ENCODE data around the gene SDHAF4. TPM values are rescaled to one million over a fixed set of nuclear protein-coding genes. Genes with fewer than 3 reads are reported as not detected.

Gene SDHAF4
- total RNA-seq, 1 experiment from 2014 or later: 29.1 TPM

- intact Hi-C loops (cut with micrococcal nuclease; ENCODE audit: unreplicated experiment): no loop called here
- TF ChIP-seq EZH2 (IDR thresholded peaks at IDR 0.05; ENCODE audit: low read depth): no peak
- TF ChIP-seq CTCF (conservative IDR thresholded peaks at IDR 0.05): no peak
- DNase-seq: peak in 1 of 2 experiments; percentile 39
- H3K79me2 ChIP-seq (ENCODE audit: low read depth): no peaks in the 10 kb centered on the region
- H3K4me1 ChIP-seq (replicated peaks; ENCODE audit: insufficient read depth): no peaks in the 10 kb centered on the region
- H4K20me1 ChIP-seq (ENCODE audit: insufficient read depth): no peaks in the 10 kb centered on the region
- no TSS peak for BruUV-seq (replicated peaks)
- ChIA-PET POLR2A (ENCODE audit: unreplicated experiment) (no interaction called here), CTCF (no interaction called here)
- no peak overlapping the region for H2AFZ ChIP-seq
- no peaks in the 10 kb centered on the region for H3K36me3 ChIP-seq (ENCODE audit: low read depth)
- no peak overlapping the region for H3K4me3 ChIP-seq
- H3F3A ChIP-seq (ENCODE audit: insufficient read depth, low read depth): no peaks in the 10 kb centered on the region
- no peaks in the 10 kb centered on the region for H3K9me3 ChIP-seq (ENCODE audit: insufficient read depth, low read depth)
- no peak overlapping the region for H3K27ac ChIP-seq
- no peaks in the 10 kb centered on the region for H3K9me2 ChIP-seq (ENCODE audit: insufficient read depth)
- H3K4me2 ChIP-seq: no peak overlapping the region
- H3K27me3 ChIP-seq (ENCODE audit: insufficient read depth, low read depth): no peaks in the 10 kb centered on the region
Observed at GRCh38 chr6:70590400-70590799, 23.7 kb downstream of the SDHAF4 start.

GRCh38 chr6:70592391-70593117, 25.8 kb downstream of the SDHAF4 start:
- Histone ChIP-seq H4K20me1 (ENCODE audit: insufficient read depth) (no peaks in the 10 kb centered on the region; the same call in 1 of the 2 replicates), H3K79me2 (ENCODE audit: low read depth) (no peaks in the 10 kb centered on the region), H3F3A (ENCODE audit: insufficient read depth, low read depth) (no peaks in the 10 kb centered on the region), H3K9me3 (ENCODE audit: insufficient read depth, low read depth) (no peaks in the 10 kb centered on the region), H3K4me2 (no peak overlapping the region), H3K27me3 (ENCODE audit: insufficient read depth, low read depth) (no peaks in the 10 kb centered on the region), H2AFZ (no peak overlapping the region), H3K36me3 (ENCODE audit: low read depth) (no peaks in the 10 kb centered on the region), H3K4me1 (replicated peaks; ENCODE audit: insufficient read depth) (no peaks in the 10 kb centered on the region), H3K9me2 (ENCODE audit: insufficient read depth) (no peaks in the 10 kb centered on the region), H3K4me3 (no peak overlapping the region), H3K27ac (no peak overlapping the region)
- no TSS peak for BruUV-seq (replicated peaks)
- intact Hi-C loops (cut with micrococcal nuclease; ENCODE audit: unreplicated experiment): no loop called here
- ChIA-PET POLR2A (ENCODE audit: unreplicated experiment) (no interaction called here), CTCF (no interaction called here)
- TF ChIP-seq EZH2 (IDR thresholded peaks at IDR 0.05; ENCODE audit: low read depth) (no peak), CTCF (conservative IDR thresholded peaks at IDR 0.05) (no peak)
- no peak for DNase-seq

- Histone ChIP-seq H4K20me1 (ENCODE audit: insufficient read depth) (no peaks in the 10 kb centered on the region; the same call in 1 of the 2 replicates), H3K4me3 (no peak overlapping the region), H3K9me2 (ENCODE audit: insufficient read depth) (no peaks in the 10 kb centered on the region), H2AFZ (no peak overlapping the region), H3K79me2 (ENCODE audit: low read depth) (no peaks in the 10 kb centered on the region), H3K9me3 (ENCODE audit: insufficient read depth, low read depth) (no peaks in the 10 kb centered on the region), H3K27me3 (ENCODE audit: insufficient read depth, low read depth) (no peaks in the 10 kb centered on the region), H3K27ac (no peak overlapping the region), H3K36me3 (ENCODE audit: low read depth) (no peaks in the 10 kb centered on the region), H3F3A (ENCODE audit: insufficient read depth, low read depth) (no peaks in the 10 kb centered on the region), H3K4me2 (no peak overlapping the region), H3K4me1 (replicated peaks; ENCODE audit: insufficient read depth) (no peaks in the 10 kb centered on the region)
- TF ChIP-seq CTCF (conservative IDR thresholded peaks at IDR 0.05) (no peak), EZH2 (IDR thresholded peaks at IDR 0.05; ENCODE audit: low read depth) (no peak)
- intact Hi-C loops (cut with micrococcal nuclease; ENCODE audit: unreplicated experiment): no loop called here
- DNase-seq: no peak
- POLR2A ChIA-PET (ENCODE audit: unreplicated experiment): no interaction called here
- CTCF ChIA-PET: no interaction called here
- no TSS peak for BruUV-seq (replicated peaks)
Observed at GRCh38 chr6:70593118-70593486, 26.4 kb downstream of the SDHAF4 start.

Measured in PC-9 (cell line).